Left colon (tissue), 2 donors: Measurements from ENCODE around the gene YWHAH. TPM values are rescaled to one million over a fixed set of nuclear protein-coding genes. Genes with fewer than 3 reads are reported as not detected.
"Not testable (repeated sequence)": the region's sequence is repeated elsewhere in the genome, so short reads cannot be mapped to it uniquely, and the experiment has no call there.

Source experiments
- ATAC-seq: fragments of 200-7000 bp; cut with Tn5 transposase; one replicate; pipeline ENCODE4 v1.9.1; 2020; ENCODE audit warnings: mild to moderate bottlenecking, moderate library complexity
- DNase-seq, 2 donors: peaks; one replicate each; pipeline ENCODE4 v3.0.0-alpha.2; 2020
- intact Hi-C, 2 donors: fragments of 100-400 bp; cut with DNase I in 1 of 2; cut with micrococcal nuclease in 1 of 2; formaldehyde crosslinking; loops; one replicate each; pipeline versions ENCODE4 v1.11.2 to v1.14.0; 2022; cut with DNase I, micrococcal nuclease
- total RNA-seq, 2 donors: library from RNA; stranded (reverse); fragmentation: NEBNext Ultra II Directional; extraction: Animal tissue kit (Norgen Biotek cat#: 25700); gene quantifications; one replicate each; pipeline ENCODE4 v1.2.1, GENCODE V29; 2021
- donor health status: DM: no; HTN: no; CAD: no.
- donor health status: DM: yes; HTN: yes; CAD: no.

The YWHAH gene
- total RNA-seq, 2 donors from 2014 or later: 152 to 291 TPM

DNA sequence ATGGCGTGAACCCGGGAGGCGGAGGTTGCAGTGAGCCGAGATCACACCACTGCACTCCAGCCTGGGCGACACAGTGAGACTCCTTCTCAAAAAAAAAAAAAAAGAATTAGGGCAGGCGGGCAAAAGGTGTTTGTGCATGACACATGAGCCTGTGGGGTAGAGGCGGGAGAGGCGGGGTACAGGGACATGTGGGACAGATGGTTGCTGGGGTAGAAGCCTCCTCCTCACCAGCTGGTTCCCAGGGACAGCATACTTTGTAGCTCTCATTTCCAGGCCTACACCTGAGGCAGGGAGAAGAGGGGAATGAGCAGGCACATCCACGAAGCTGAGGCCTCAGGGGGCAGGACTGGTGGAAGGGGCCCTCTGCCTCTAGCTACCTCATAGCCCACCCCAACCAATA lies 23.7 kb downstream of the YWHAH start:
- no peak for ATAC-seq
- intact Hi-C loops: no loop called here

GRCh38 chr22:31969789-31970489 lies 25.6 kb downstream of the YWHAH start:
- DNase-seq (peak; percentile 75 to 81), ATAC-seq (peak; percentile 73)
- intact Hi-C loops: loop anchor here in 1 of 2 donors (10.0 kb wide), 1 partner anchor 505 kb away; the partner anchor contains the start of gene FBXO7

More for the DNA sequence above, 23.7 kb downstream of the YWHAH start:
- no peak for DNase-seq

DNA sequence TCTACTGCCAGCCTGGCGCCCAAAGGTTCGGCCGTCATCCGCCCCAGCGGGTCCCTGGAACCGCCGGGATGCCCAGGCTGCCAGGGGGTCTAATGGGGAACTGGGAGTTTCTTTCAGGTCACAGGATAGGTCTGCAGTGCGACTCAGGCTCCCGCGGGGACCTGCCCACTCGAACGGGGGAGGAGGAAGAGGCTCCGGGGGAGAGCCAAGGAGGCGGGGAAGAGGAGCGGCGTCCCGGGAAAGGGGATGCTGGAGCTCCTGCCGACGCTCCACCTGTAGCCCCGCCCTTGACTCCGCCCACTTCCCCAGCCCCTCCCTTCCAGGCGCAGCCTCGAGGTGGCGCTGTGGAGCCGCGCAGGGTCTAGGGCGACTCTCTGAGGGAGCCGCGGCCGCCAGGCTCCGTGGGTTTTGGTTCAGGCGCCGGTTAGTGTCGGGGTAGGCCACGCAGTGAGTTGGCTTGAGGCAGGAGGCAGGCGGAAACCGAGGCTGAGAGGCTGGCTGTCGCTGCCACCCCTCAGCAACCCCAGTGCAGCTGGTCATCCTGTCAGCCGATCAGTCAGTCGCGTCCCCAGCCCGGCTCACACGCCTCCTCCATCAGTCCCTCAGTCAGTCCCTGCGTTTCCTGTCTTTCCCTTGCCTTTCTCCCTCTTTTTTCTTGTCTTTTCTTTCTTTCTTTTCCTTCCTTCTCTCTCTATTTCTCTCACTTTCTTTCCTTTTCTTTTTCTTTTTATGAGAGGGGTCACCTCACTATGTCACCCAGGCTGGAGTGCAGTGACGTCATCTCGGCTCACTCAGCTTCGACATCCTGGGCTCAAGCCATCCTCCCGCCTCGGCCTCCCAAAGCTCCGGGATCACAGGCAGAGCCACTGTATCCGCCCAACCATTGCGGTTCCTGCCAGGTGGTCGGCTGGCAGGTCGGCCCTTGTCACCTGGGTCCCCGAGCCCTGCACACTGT lies 26.4 kb downstream of the YWHAH start:
- ATAC-seq: peak; percentile 72
- intact Hi-C loops: loop anchor here in 1 of 2 donors (10.0 kb wide), 1 partner anchor 504 kb away; the partner anchor contains the start of gene FBXO7
- DNase-seq: peak; percentile 75 to 89

GRCh38 chr22:31972180-31972579 lies 27.8 kb downstream of the YWHAH start:
- ATAC-seq (no peak), DNase-seq (peak; percentile 33 to 47)
- intact Hi-C loops: loop anchor here in 1 of 2 donors (10.0 kb wide), 1 partner anchor 503 kb away; the partner anchor contains the start of gene FBXO7

DNA sequence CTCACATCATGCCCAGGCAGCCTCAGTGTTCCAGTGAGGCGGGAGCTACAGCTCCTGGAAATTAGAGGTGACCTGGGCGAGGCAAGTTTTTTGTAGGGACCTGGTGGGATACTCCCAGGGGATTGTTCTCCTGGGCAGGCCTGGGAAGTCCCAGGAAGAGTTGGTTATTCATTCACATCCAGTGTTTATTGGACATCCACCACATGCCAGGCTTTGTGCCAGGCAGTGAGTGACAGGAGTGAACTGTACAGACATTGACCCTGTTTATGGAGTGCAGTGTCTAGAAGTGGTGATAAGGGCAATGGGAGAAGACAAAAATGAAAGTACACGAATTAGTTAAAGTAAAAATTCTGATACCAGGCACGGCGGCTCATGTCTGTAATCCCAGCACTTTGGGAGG lies 29.4 kb downstream of the YWHAH start:
- ATAC-seq: peak; percentile 65
- DNase-seq: peak; percentile 86 to 88
- intact Hi-C loops: loop anchor here in 1 of 2 donors (10.0 kb wide), 1 partner anchor 501 kb away; the partner anchor contains the start of gene FBXO7

DNA sequence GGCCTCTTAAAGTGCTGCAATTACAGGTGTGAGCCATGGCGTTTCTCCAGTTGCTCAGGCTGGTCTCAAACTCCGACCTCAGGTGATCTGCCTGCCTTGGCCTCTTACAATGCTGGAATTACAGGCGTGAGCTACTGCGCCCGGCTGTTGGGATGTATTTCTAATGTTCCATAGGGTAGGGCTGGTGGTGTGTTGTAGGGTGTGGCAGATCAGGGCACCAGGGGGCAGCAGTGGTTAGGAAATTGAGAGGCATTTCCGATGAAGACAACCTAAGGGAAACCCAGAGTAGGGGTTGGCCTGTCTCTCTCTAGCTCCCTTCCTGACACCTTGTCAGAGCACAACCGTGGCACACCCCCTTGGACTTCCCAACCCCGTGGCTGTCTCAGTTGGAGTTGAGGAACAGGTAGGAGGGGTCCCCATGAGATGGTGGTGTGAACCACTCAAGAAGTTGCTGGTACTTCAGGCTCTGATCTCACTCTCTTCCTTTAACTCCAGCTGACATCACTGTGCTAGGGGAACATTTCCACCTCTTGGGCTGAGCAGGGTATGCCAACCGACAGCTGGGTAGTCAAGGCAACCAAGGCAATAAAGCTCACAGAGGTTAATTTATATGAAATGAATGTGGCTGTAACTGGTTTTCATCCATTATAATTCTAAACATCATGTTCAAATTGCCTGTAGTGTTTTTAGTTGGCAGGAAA lies 33.0 kb downstream of the YWHAH start:
- peak; percentile 64 for ATAC-seq
- intact Hi-C loops: loop anchor here in 1 of 2 donors (5.0 to 10.0 kb wide), 2 partner anchors 290 to 498 kb away; partner anchors contain the start of gene FBXO7
- DNase-seq: peak; percentile 78 to 94

DNA sequence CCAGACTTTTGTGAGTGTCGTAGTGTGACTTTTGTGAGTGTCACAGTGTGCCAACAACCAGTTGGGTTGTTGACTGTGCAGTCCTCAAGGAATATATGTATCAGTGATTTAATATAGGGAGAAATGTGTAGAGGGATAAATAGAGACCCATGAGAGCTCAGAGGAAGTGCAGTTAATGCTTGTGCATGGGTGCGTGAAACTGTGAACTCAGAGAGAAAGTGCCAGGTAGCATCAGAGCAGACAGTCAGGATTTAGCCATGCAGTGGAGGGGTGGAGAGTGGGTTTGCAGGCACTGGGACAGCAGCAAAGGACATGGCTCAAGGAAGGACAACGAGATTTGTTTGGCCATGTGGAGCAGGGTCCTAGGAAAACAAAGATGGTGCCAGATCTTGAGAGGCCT lies 33.6 kb downstream of the YWHAH start:
- no peak for DNase-seq
- intact Hi-C loops: loop anchor here in 1 of 2 donors (5.0 to 10.0 kb wide), 2 partner anchors 289 to 497 kb away; partner anchors contain the start of gene FBXO7
- no peak for ATAC-seq

GRCh38 chr22:31980628-31981027 lies 36.3 kb downstream of the YWHAH start:
- ATAC-seq: no peak
- no peak for DNase-seq
- intact Hi-C loops: no loop called here

DNA sequence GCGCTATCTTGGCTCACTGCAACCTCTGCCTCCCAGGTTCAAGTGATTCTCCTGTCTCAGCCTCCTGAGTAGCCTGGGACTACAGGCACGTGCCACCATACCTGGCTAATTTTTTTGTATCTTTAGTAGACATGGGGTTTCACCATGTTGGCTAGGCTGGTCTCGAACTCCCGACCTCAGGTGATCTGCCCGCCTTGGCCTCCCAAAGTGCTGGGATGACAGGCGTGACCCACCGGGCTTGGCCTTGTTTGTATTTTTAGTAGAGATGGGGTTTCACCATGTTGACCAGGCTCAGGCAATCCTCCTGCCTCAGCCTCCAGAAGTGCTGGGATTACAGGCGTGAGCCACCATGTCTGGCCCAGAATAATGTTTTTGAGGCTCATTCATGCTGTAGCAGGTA lies 37.6 kb downstream of the YWHAH start:
- intact Hi-C loops, DNase-seq, ATAC-seq: not testable (repeated sequence)

GRCh38 chr22:31983911-31984656 lies 39.7 kb downstream of the YWHAH start:
- DNase-seq: no peak
- no peak for ATAC-seq

GRCh38 chr22:31987218-31987617 lies 42.9 kb downstream of the YWHAH start:
- ATAC-seq (no peak), DNase-seq (no peak)
- intact Hi-C loops: no loop called here

More at GRCh38 chr22:31983911-31984656, 39.7 kb downstream of the YWHAH start:
- intact Hi-C loops: no loop called here

DNA sequence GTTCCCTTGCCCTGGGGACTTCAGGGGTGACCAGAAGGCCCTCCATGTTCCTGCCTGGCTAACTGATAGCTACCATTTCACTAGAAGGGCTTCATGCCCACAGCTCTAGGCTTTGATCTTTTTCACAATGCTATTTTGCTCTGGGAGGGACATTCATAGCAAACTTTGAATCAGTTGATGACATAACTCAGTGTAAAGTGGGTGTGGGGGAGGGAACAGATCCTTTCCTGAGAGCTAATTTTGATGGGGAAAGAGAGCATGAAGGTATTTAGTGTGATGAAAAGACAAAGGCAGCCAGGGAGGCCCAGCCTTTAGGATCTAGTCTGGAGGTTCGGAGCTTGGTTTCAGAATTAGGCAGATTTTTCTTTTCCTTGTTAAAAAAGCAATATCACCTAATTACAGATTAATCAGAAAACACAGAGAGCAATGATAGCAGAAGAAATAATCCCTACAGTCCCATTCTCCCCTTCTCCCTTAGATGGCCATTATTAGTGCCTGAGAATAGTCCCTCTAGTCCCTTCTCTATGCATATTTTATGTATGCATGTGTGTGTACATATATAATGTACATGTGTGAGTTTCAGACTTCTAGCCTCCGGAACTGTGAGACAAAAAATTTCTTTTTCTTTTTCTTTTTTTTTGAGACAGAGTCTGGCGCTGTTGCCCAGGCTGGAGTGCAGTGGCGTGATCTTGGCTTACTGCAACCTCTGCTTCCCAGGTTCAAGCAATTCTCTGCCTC lies 46.9 kb downstream of the YWHAH start:
- ATAC-seq: no peak
- no peak for DNase-seq
- intact Hi-C loops: no loop called here

GRCh38 chr22:31995046-31995445 lies 50.7 kb downstream of the YWHAH start:
- intact Hi-C loops: no loop called here
- no peak for DNase-seq
- no peak for ATAC-seq

GRCh38 chr22:31995807-31996206 lies 51.5 kb downstream of the YWHAH start:
- ATAC-seq: no peak
- intact Hi-C loops: no loop called here
- no peak for DNase-seq

- no peak for ATAC-seq
- no peak for DNase-seq
- intact Hi-C loops: no loop called here
Observed at GRCh38 chr22:31998784-31999385, 54.5 kb downstream of the YWHAH start.

DNA sequence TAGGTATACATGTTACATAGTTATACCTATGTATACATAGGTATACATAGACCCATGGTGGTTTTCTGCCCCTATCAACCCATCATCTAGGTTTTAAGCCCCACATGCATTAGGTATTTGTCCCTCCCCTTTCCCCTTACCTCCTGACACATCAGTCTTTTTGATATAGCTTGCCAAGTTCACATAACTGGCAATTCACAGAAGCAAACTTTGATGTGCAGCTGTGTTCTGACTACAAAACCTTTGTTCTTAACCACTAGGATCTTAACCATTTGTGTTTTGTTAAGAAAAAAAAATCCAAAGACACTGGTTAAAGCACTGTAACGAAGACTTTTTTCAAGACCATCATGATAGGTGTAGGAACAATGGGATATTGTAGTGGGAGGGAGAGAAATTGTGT lies 55.8 kb downstream of the YWHAH start:
- ATAC-seq (no peak), DNase-seq (no peak)
- intact Hi-C loops: no loop called here

GRCh38 chr22:32005453-32005852 lies 61.1 kb downstream of the YWHAH start:
- intact Hi-C loops: no loop called here
- ATAC-seq (peak; percentile 63), DNase-seq (no peak)
